Measurements from ENCODE around the gene OR5H14. TPM values are rescaled to one million over a fixed set of nuclear protein-coding genes. Genes with fewer than 3 reads are reported as not detected.

Gene OR5H14
- total and polyA plus RNA-seq, 2 of the 13 experiments (the other 11 are each of a cell fraction or from before 2014, with no cell fraction given) = not detected

GRCh38 chr3:98136631-98137030, 10.6 kb upstream of the OR5H14 start:
- ATAC-seq (no peak), FAIRE-seq (no peak), DNase-seq (ENCODE audit: low spot score) (no peak)
- in situ Hi-C loops (cut with HindIII; ENCODE audit: extremely low pct_ligation_motif_present, low pct_unique_long_range_greater_than_20kb) (no loop called here), intact Hi-C loops (cut with micrococcal nuclease; ENCODE audit: unreplicated experiment) (no loop called here)
- BruUV-seq (replicated peaks) = no TSS peak
- ChIA-PET POLR2A (no interaction called here), CTCF (ENCODE audit: low intra/inter-chr PET ratio, low total read pairs) (no interaction called here)
- TF ChIP-seq, protein P1, sequence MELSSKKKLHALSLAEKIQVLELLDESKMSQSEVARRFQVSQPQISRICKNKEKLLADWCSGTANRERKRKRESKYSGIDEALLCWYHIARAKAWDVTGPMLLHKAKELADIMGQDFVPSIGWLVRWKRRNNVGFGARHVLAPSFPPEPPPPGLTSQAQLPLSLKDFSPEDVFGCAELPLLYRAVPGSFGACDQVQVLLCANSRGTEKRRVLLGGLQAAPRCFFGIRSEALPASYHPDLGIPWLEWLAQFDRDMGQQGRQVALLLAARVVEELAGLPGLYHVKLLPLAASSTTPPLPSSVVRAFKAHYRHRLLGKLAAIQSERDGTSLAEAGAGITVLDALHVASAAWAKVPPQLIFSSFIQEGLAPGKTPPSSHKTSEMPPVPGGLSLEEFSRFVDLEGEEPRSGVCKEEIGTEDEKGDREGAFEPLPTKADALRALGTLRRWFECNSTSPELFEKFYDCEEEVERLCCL (CRISPR knock-in tag; IDR thresholded peaks at IDR 0.05; ENCODE audit: borderline replicate concordance) = no peak
- TF ChIP-seq SMC3 (IDR thresholded peaks at IDR 0.05; ENCODE audit: low read length) (no peak), MLXIP (CRISPR knock-in tag; IDR thresholded peaks at IDR 0.05; ENCODE audit: borderline replicate concordance) (no peak), TEAD2 (CRISPR knock-in tag; IDR thresholded peaks at IDR 0.05) (no peak), SRF (IDR thresholded peaks at IDR 0.05; ENCODE audit: low read depth, low read length) (no peak), REXO4 (CRISPR knock-in tag; IDR thresholded peaks at IDR 0.05; ENCODE audit: borderline replicate concordance) (no peak), ZNF432 (CRISPR knock-in tag; IDR thresholded peaks at IDR 0.05; ENCODE audit: borderline replicate concordance) (no peak), ZNF749 (CRISPR knock-in tag; IDR thresholded peaks at IDR 0.05; ENCODE audit: borderline replicate concordance) (no peak), ELF3 (CRISPR knock-in tag; IDR thresholded peaks at IDR 0.05) (no peak), ZNF703 (CRISPR knock-in tag; IDR thresholded peaks at IDR 0.05; ENCODE audit: borderline replicate concordance) (no peak)
- TF ChIP-seq, protein P2, sequence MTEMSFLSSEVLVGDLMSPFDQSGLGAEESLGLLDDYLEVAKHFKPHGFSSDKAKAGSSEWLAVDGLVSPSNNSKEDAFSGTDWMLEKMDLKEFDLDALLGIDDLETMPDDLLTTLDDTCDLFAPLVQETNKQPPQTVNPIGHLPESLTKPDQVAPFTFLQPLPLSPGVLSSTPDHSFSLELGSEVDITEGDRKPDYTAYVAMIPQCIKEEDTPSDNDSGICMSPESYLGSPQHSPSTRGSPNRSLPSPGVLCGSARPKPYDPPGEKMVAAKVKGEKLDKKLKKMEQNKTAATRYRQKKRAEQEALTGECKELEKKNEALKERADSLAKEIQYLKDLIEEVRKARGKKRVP (CRISPR knock-in tag; IDR thresholded peaks at IDR 0.05) = no peak
- TF ChIP-seq, protein P3, sequence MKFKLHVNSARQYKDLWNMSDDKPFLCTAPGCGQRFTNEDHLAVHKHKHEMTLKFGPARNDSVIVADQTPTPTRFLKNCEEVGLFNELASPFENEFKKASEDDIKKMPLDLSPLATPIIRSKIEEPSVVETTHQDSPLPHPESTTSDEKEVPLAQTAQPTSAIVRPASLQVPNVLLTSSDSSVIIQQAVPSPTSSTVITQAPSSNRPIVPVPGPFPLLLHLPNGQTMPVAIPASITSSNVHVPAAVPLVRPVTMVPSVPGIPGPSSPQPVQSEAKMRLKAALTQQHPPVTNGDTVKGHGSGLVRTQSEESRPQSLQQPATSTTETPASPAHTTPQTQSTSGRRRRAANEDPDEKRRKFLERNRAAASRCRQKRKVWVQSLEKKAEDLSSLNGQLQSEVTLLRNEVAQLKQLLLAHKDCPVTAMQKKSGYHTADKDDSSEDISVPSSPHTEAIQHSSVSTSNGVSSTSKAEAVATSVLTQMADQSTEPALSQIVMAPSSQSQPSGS (CRISPR knock-in tag; IDR thresholded peaks at IDR 0.05) = no peak
- TF ChIP-seq, protein P4, sequence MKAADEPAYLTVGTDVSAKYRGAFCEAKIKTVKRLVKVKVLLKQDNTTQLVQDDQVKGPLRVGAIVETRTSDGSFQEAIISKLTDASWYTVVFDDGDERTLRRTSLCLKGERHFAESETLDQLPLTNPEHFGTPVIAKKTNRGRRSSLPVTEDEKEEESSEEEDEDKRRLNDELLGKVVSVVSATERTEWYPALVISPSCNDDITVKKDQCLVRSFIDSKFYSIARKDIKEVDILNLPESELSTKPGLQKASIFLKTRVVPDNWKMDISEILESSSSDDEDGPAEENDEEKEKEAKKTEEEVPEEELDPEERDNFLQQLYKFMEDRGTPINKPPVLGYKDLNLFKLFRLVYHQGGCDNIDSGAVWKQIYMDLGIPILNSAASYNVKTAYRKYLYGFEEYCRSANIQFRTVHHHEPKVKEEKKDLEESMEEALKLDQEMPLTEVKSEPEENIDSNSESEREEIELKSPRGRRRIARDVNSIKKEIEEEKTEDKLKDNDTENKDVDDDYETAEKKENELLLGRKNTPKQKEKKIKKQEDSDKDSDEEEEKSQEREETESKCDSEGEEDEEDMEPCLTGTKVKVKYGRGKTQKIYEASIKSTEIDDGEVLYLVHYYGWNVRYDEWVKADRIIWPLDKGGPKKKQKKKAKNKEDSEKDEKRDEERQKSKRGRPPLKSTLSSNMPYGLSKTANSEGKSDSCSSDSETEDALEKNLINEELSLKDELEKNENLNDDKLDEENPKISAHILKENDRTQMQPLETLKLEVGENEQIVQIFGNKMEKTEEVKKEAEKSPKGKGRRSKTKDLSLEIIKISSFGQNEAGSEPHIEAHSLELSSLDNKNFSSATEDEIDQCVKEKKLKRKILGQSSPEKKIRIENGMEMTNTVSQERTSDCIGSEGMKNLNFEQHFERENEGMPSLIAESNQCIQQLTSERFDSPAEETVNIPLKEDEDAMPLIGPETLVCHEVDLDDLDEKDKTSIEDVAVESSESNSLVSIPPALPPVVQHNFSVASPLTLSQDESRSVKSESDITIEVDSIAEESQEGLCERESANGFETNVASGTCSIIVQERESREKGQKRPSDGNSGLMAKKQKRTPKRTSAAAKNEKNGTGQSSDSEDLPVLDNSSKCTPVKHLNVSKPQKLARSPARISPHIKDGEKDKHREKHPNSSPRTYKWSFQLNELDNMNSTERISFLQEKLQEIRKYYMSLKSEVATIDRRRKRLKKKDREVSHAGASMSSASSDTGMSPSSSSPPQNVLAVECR (CRISPR knock-in tag; IDR thresholded peaks at IDR 0.05; ENCODE audit: borderline replicate concordance) = no peak
- no peaks in the 10 kb centered on the region for H3K79me2 ChIP-seq (ENCODE audit: insufficient read depth, low read length)
- no peaks in the 10 kb centered on the region for H4K20me1 ChIP-seq (ENCODE audit: insufficient read depth, low read length)
- H3K4me2 ChIP-seq (ENCODE audit: low read depth, low read length) = no peak overlapping the region
- H3K36me3 ChIP-seq (replicated peaks in 1 of 2; ENCODE audit: control insufficient read depth in 1 of 2, insufficient read depth in 2 of 2, low read length in 2 of 2) = no peaks in the 10 kb centered on the region
- H3K27ac ChIP-seq (ENCODE audit: extremely low read length, insufficient read depth, low read length) = no peak overlapping the region
- 11% methylated on average over 3 of the region's 3 CpGs for whole genome bisulfite sequencing (ENCODE audit: low lambda C conversion rate)
- no peaks in the 10 kb centered on the region for H3K27me3 ChIP-seq (ENCODE audit: control insufficient read depth in 1 of 2, insufficient read depth in 2 of 2, low read length in 2 of 2)
- H3K9ac ChIP-seq (ENCODE audit: insufficient read depth, low read depth, low read length) = no peak overlapping the region
- H3K4me3 ChIP-seq (replicated peaks in 1 of 3; ENCODE audit: insufficient read depth in 1 of 3, low read depth in 2 of 3, low read length in 3 of 3) = no peak overlapping the region
- H3K4me1 ChIP-seq (ENCODE audit: insufficient read depth, low read length) = no peaks in the 10 kb centered on the region
- no peaks in the 10 kb centered on the region for H3K9me3 ChIP-seq (ENCODE audit: low read length)
- H2AFZ ChIP-seq (ENCODE audit: low read length) = no peak overlapping the region
